ENCODE results near the gene SPATA32. TPM values are rescaled to one million over a fixed set of nuclear protein-coding genes. Genes with fewer than 3 reads are reported as not detected.
"Not testable (repeated sequence)": the region's sequence is repeated elsewhere in the genome, so short reads cannot be mapped to it uniquely, and the experiment has no call there.

The SPATA32 gene
- total and polyA plus RNA-seq, 9 donors: 0.04 to 0.08 TPM; not detected in 7

DNA sequence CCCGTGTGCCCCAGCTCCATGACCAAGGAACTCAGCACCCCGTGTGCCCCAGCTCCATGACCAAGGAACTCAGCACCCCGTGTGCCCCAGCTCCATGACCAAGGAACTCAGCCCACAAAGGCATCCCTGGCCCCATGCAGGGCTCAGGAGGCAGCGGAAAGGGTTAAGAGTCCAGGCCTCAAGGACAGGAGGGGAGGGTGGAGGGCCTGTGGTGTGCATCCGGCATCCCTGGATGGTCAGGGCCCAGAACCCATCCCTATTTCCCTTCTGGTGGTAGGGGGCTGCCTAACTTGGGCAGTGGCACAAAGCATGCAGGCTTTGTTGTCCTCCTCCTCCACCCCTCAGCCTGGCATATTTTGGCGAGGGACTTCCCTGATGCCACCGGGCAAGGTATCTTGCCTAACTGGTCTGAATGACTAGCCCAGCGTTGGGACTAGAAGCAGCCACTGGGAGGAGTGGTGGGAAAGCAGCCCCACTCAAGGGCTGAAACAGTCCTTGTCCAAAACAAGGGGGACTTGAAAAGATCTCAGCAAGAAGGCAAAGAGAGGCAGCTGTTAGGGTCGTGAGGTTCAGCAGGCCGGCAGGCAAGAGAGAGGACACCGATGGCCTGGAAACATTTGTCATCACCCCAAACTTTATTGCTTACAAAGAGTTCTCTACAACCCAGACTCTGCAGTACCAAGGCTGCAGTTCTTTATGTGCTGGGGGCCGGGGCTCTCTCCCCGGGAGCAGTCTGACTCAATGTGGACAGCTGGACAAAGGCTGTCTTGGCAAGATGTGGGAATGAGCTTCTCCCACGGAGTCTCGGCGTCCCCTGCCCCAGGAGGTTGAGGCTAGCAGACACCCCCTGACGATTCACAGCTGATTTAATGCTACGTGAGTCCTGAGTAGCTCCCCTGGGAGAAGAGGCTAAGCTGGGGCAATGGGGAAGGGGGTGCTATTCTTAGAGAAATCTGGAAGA is 902 bp upstream of the SPATA32 start:
- H3K27me3 ChIP-seq (ENCODE audit: control insufficient read depth, insufficient read depth, low read length): peaks cover 8% of the 10 kb centered on the region
- peaks cover 28% of the 10 kb centered on the region for H3K4me1 ChIP-seq (ENCODE audit: control insufficient read depth, insufficient read depth, low read length)
- WGBS (ENCODE audit: insufficient coverage): 22% methylated on average over 13 of the region's 18 CpGs
- peak overlapping the region; percentile 71 for H3K4me3 ChIP-seq (ENCODE audit: low read length)
- H3K9me3 ChIP-seq (replicated peaks; ENCODE audit: control insufficient read depth, low read depth, low read length): no peaks in the 10 kb centered on the region
- DNase-seq: peak; percentile 59
- H3K27ac ChIP-seq (ENCODE audit: low read length): peak overlapping the region; percentile 49
- peaks cover 45% of the 10 kb centered on the region for H3K36me3 ChIP-seq (ENCODE audit: control insufficient read depth, insufficient read depth, low read length)

DNA sequence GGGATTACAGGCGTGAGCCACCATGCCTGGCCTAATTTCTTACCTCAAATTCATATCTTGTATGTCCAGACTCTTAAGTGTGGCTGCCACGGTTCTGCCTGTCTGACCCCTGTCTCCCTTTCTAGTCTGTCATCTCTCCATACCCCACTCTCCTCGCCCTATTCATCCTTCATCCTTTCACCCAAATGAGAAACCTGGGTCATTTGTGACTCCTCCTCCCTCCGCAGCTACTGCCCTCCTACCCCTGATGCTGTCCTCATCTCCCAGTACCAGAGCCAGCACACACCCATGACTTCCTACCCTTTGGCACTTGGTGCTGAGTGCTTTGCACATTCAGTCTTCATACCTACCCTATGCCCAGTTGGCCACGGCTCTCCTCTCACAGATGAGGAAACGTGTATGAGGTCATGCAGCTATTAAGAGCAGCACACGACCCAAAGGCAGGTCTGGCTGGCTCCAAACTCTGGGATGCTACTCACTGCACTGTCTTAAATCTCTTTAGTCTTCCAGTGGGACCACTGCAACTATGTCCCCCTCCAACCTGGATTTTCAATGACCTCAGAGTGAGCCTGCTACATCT is 1.6 kb downstream of the SPATA32 start:
- WGBS (ENCODE audit: insufficient coverage): 65% methylated on average over 5 of the region's 7 CpGs
- H3K9me3 ChIP-seq (replicated peaks; ENCODE audit: control insufficient read depth, low read depth, low read length): no peaks in the 10 kb centered on the region
- no peak overlapping the region for H3K27ac ChIP-seq (ENCODE audit: low read length)
- H3K27me3 ChIP-seq (ENCODE audit: control insufficient read depth, insufficient read depth, low read length): peaks cover 16% of the 10 kb centered on the region
- peak; percentile 27 for DNase-seq
- H3K36me3 ChIP-seq (ENCODE audit: control insufficient read depth, insufficient read depth, low read length): peaks cover 22% of the 10 kb centered on the region
- H3K4me1 ChIP-seq (ENCODE audit: control insufficient read depth, insufficient read depth, low read length): peaks cover 28% of the 10 kb centered on the region
- H3K4me3 ChIP-seq (ENCODE audit: low read length): no peak overlapping the region

DNA sequence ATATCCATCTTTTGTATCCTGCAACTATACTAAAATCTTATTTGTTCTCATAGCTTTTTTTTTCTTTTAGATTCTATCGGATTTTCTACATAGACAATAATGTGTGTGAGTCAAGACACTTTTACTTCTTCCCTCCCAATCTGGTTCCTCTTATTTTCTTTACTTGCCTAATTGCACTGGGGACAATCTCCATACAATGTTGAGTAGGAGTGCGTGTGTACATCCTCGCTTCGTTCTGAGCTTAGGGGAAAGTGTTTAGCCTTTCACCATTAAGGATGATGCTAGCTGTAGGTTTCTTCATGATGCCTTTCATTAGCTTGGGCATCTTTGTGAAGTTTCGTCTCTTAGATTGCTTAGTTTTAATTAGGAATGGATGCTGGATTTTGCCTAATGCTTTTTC is 2.9 kb downstream of the SPATA32 start:
- Histone ChIP-seq H3K9me3 (replicated peaks; ENCODE audit: control insufficient read depth, low read depth, low read length) (no peaks in the 10 kb centered on the region), H3K27me3 (ENCODE audit: control insufficient read depth, insufficient read depth, low read length) (peaks cover 20% of the 10 kb centered on the region), H3K4me1 (ENCODE audit: control insufficient read depth, insufficient read depth, low read length) (peaks cover 28% of the 10 kb centered on the region), H3K4me3 (ENCODE audit: low read length) (no peak overlapping the region), H3K36me3 (ENCODE audit: control insufficient read depth, insufficient read depth, low read length) (peaks cover 9% of the 10 kb centered on the region), H3K27ac (ENCODE audit: low read length) (no peak overlapping the region)
- WGBS (ENCODE audit: insufficient coverage): no CpG with 5 or more reads among the region's 5 CpGs
- DNase-seq: no peak

DNA sequence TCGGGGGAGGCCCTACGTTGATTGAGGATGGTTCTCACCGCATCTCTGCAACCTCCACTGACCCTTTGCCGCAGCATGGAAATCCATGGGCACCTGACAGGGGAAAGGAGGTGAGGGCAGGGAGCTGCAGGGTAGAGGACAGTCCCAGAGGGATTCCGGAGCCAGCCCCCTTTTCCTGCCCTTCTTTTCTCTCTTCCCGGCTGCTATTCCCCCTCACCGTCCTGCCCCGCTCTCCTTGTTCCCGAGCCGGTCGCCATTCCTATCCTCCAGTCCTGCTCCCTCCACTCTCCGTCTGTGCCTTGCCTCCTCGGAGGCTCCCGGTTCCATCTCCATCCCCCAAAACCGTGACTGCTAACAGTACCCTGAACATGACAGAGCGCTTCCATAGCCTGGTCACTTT is 4.8 kb downstream of the SPATA32 start:
- WGBS (ENCODE audit: insufficient coverage): 31% methylated on average over 13 of the region's 16 CpGs
- H3K9me3 ChIP-seq (replicated peaks; ENCODE audit: control insufficient read depth, low read depth, low read length): no peaks in the 10 kb centered on the region
- peaks cover 20% of the 10 kb centered on the region for H3K27me3 ChIP-seq (ENCODE audit: control insufficient read depth, insufficient read depth, low read length)
- H3K4me3 ChIP-seq (ENCODE audit: low read length): no peak overlapping the region
- no peak overlapping the region for H3K27ac ChIP-seq (ENCODE audit: low read length)
- peaks cover 10% of the 10 kb centered on the region for H3K4me1 ChIP-seq (ENCODE audit: control insufficient read depth, insufficient read depth, low read length)
- H3K36me3 ChIP-seq (ENCODE audit: control insufficient read depth, insufficient read depth, low read length): no peaks in the 10 kb centered on the region
- no peak for DNase-seq

DNA sequence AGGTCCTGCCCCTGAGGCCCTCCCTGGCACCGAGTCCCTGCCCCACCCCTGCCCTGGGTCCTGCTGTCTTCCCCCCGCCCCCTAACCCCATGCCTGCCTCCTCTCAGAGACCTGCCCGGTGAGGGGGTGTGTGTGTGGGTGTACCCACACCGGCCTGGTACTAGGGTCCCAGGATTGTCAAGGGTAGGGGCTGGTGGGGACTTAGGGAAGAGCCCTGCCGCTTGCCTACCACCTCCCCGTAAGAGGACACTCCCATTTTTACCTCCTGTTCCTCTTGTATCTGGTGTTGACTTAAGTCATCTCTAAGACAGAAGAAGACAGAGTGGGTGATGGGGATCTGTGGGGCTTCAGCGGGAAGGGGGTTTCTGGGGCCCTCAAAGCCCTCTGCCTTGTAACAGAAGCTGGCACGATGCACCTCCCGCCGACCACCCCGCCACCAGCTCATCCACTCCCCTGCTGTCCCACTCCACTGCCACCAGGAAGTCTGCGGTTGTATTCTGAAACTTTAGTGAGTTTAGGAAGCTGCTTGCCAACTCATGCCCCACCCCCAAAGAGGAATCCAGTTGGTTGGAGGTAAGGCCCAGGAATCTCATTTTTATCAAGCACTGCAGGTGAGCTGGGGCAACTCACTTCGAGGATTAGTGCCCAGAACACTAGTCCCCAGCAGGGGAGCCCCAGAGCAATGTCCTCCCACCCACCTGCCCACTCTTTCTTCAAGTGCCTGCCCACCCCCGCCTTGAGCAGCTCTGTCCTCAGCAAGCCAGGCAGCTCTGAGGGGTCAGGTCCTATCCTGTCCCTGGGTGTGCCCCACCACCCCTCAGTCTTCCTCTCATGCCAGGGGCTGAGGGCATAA is 5.6 kb downstream of the SPATA32 start:
- 49% methylated on average over 2 of the region's 14 CpGs for WGBS (ENCODE audit: insufficient coverage)
- H3K36me3 ChIP-seq (ENCODE audit: control insufficient read depth, insufficient read depth, low read length): no peaks in the 10 kb centered on the region
- no peaks in the 10 kb centered on the region for H3K9me3 ChIP-seq (replicated peaks; ENCODE audit: control insufficient read depth, low read depth, low read length)
- H3K4me1 ChIP-seq (ENCODE audit: control insufficient read depth, insufficient read depth, low read length): peaks cover 4% of the 10 kb centered on the region
- H3K27me3 ChIP-seq (ENCODE audit: control insufficient read depth, insufficient read depth, low read length): peaks cover 20% of the 10 kb centered on the region
- H3K4me3 ChIP-seq (ENCODE audit: low read length): no peak overlapping the region
- DNase-seq: no peak
- H3K27ac ChIP-seq (ENCODE audit: low read length): no peak overlapping the region

DNA sequence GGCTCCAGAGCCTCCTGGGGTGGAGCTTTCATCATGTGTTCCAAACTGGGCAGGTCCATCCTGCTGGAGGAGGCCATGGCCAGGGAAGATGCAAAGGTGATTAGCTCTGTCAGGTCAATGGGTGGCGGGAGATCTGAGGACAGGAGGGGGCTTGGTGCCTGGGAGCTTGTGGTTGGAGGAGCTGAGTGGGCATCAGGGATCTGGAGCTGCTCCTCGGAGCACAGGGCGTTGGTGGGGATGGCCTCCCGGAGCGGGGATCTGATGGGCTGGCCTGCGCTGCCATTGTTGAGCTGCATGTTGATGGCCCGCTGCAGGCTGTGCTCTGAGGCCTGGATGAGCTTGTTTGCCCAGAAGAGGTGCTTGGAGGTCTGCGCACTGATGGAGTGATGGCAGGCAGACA is 6.5 kb downstream of the SPATA32 start:
- Histone ChIP-seq H3K4me3 (ENCODE audit: low read length) (no peak overlapping the region), H3K4me1 (ENCODE audit: control insufficient read depth, insufficient read depth, low read length) (no peaks in the 10 kb centered on the region), H3K27ac (ENCODE audit: low read length) (no peak overlapping the region), H3K9me3 (replicated peaks; ENCODE audit: control insufficient read depth, low read depth, low read length) (no peaks in the 10 kb centered on the region), H3K27me3 (ENCODE audit: control insufficient read depth, insufficient read depth, low read length) (peaks cover 17% of the 10 kb centered on the region), H3K36me3 (ENCODE audit: control insufficient read depth, insufficient read depth, low read length) (no peaks in the 10 kb centered on the region)
- 94% methylated on average over 8 of the region's 8 CpGs for WGBS (ENCODE audit: insufficient coverage)
- no peak for DNase-seq

DNA sequence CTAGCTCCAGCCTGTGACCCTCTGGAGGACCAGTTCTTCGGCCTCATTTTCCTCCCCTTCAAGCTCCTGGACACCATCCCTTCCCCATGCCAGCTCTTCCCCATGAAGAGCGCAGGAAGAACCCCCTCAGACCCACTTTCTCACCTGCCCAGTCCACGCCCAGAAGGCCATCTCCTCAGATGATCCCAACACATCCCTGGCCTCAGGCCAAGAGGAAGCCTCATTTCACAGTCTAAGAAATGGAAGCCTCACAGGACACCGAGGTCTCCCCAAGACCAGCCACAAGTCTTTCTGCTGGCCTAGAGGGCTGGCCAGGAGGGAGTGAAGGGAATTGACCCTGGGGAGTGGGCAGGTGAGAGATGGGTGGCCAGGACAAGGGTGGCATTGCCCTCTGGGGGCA is 8.0 kb downstream of the SPATA32 start:
- H3K9me3 ChIP-seq (replicated peaks; ENCODE audit: control insufficient read depth, low read depth, low read length): no peaks in the 10 kb centered on the region
- H3K4me3 ChIP-seq (ENCODE audit: low read length): no peak overlapping the region
- H3K27ac ChIP-seq (ENCODE audit: low read length): no peak overlapping the region
- 80% methylated on average over 4 of the region's 4 CpGs for WGBS (ENCODE audit: insufficient coverage)
- no peaks in the 10 kb centered on the region for H3K4me1 ChIP-seq (ENCODE audit: control insufficient read depth, insufficient read depth, low read length)
- no peak for DNase-seq
- H3K36me3 ChIP-seq (ENCODE audit: control insufficient read depth, insufficient read depth, low read length): no peaks in the 10 kb centered on the region
- peaks cover 18% of the 10 kb centered on the region for H3K27me3 ChIP-seq (ENCODE audit: control insufficient read depth, insufficient read depth, low read length)

DNA sequence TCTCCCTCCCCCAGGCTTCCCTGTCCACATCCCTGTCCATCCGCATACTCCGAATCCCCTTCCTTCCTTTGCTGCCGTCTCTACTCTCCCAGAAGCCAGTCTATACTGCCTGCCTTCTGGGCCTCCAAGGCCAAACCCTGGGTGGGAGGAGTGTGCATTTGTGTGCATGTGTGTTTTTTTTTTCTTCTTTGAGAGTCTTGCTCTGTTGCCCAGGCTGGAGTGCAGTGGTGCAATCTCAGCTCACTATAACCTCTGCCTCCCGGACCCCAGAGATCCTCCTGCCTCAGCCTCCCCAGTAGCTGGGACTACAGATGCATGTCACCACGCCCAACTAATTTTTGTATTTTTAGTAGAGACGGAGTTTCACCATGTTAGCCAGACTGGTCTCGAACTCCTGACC is 8.7 kb downstream of the SPATA32 start:
- H3K4me1 ChIP-seq (ENCODE audit: control insufficient read depth, insufficient read depth, low read length); H3K27ac ChIP-seq (ENCODE audit: low read length); DNase-seq; H3K4me3 ChIP-seq (ENCODE audit: low read length); H3K36me3 ChIP-seq (ENCODE audit: control insufficient read depth, insufficient read depth, low read length); H3K9me3 ChIP-seq (replicated peaks; ENCODE audit: control insufficient read depth, low read depth, low read length): not testable (repeated sequence)
- peaks cover 24% of the 10 kb centered on the region for H3K27me3 ChIP-seq (ENCODE audit: control insufficient read depth, insufficient read depth, low read length)
- WGBS (ENCODE audit: insufficient coverage): 87% methylated on average over 3 of the region's 7 CpGs

DNA sequence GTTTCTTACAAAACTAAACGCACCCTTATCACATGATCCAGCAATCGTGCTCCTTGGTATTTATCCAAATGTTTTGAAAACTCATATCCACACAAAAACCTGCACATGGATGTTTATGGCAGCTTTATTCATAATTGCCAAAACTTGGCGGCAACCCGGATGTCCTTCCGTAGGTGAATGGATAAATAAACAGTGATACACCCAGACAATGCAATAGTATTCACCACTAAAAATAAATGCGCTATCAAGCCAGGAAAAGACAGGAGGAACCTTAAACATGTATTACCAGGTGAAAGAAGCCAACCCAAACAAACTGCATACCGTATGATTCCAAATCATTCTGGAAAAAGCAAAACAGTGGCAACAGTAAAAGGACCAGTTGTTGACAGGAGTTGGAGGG is 10.0 kb downstream of the SPATA32 start:
- no peak overlapping the region for H3K27ac ChIP-seq (ENCODE audit: low read length)
- no peaks in the 10 kb centered on the region for H3K9me3 ChIP-seq (replicated peaks; ENCODE audit: control insufficient read depth, low read depth, low read length)
- no peaks in the 10 kb centered on the region for H3K36me3 ChIP-seq (ENCODE audit: control insufficient read depth, insufficient read depth, low read length)
- H3K27me3 ChIP-seq (ENCODE audit: control insufficient read depth, insufficient read depth, low read length): peaks cover 29% of the 10 kb centered on the region
- no peak overlapping the region for H3K4me3 ChIP-seq (ENCODE audit: low read length)
- peaks cover 14% of the 10 kb centered on the region for H3K4me1 ChIP-seq (ENCODE audit: control insufficient read depth, insufficient read depth, low read length)
- no peak for DNase-seq
- no CpG with 5 or more reads among the region's 7 CpGs for WGBS (ENCODE audit: insufficient coverage)

Measured in muscle of leg (tissue), 11 donors.